ACC112 (cell line): Measurements from ENCODE around the gene CDKN1A.

Experiments
- H2AFZ ChIP-seq: fragments of 200-600 bp; sonication (generic); one replicate; pipeline ENCODE4 v1.6.0; 2017; ENCODE audit warnings: antibody characterized with exemption, low read length; ENCODE audit not compliant: unreplicated experiment
- H3K27ac ChIP-seq: fragments of 200-600 bp; sonication (generic); 2 replicates; pipeline ENCODE4 v1.5.1; 2014; ENCODE audit warnings: low read depth, mild to moderate bottlenecking, antibody characterized with exemption, low read length, moderate library complexity
- H3K27me3 ChIP-seq: fragments of 200-600 bp; sonication (generic); 2 replicates; pipeline ENCODE4 v1.6.1; 2014; ENCODE audit warnings: mild to moderate bottlenecking, antibody characterized with exemption, low read length, moderate library complexity, mixed read lengths; ENCODE audit not compliant: insufficient read depth
- H3K36me3 ChIP-seq: fragments of 200-600 bp; sonication (generic); 2 replicates; pipeline ENCODE4 v1.6.1; 2016; ENCODE audit warnings: mild to moderate bottlenecking, antibody characterized with exemption, low read length, moderate library complexity, mixed read lengths; ENCODE audit not compliant: insufficient read depth
- H3K4me1 ChIP-seq: fragments of 200-600 bp; sonication (generic); one replicate; pipeline ENCODE4 v1.6.1; 2016; ENCODE audit warnings: low read length, mixed read lengths; ENCODE audit not compliant: insufficient read depth, unreplicated experiment, control insufficient read depth
- H3K4me3 ChIP-seq: fragments of 200-600 bp; sonication (generic); 2 replicates; pipeline ENCODE4 v1.5.1; 2014; ENCODE audit warnings: mild to moderate bottlenecking, low read depth, low read length
- H3K79me2 ChIP-seq: fragments of 200-600 bp; sonication (generic); one replicate; pipeline ENCODE4 v1.6.0; 2016; ENCODE audit warnings: low read length; ENCODE audit not compliant: control insufficient read depth, unreplicated experiment, insufficient read depth

Gene CDKN1A

DNA sequence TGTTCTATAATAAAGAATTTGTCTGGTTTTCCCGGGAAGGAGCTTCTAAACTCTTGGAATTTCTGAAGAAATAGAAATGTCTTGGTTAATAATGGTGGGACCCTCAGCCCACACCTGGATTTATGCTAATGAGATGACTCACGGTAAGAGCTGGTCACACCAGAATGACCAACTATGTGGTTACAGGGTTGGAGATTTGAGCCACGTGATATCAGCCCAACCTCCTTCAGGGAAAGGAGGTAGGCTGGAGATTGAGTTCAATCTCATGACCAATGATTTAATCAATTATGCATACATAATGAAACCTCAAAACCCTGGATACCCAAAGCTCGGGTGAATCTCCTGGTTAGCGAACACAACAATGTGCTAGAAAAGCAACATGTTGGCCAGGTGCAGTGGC lies 22.1 kb upstream of the CDKN1A start:
- H2AFZ ChIP-seq: no peak overlapping the region
- peaks cover 20% of the 10 kb centered on the region for H3K4me1 ChIP-seq
- 0 out of 2 replicates have a peak, but pooled peaks cover 3% of the 10 kb centered on the region for H3K27me3 ChIP-seq
- no peak overlapping the region for H3K27ac ChIP-seq
- no peaks in the 10 kb centered on the region for H3K79me2 ChIP-seq
- no peak overlapping the region for H3K4me3 ChIP-seq
- H3K36me3 ChIP-seq: no peaks in the 10 kb centered on the region

DNA sequence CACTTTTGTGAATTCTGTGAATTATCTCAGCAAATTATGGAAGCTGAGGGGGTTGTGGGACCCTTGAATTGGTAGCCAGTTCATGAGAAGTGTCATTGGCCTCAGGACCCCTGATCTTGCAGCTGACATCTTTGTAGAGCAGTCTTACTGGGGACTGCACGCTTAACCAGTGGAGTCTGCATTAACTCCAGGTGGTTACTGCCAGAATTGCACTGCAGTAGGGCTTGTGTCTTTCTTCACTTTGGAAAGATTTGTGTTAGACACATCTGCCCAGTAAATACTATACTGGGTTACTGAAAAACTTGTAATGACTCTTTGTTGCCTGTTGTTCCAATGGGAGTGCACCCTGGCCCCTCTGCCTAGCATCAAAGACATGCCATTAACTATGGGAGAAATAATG lies 21.2 kb upstream of the CDKN1A start:
- no peak overlapping the region for H2AFZ ChIP-seq
- H3K4me1 ChIP-seq: peaks cover 20% of the 10 kb centered on the region
- H3K79me2 ChIP-seq: no peaks in the 10 kb centered on the region
- H3K27ac ChIP-seq: no peak overlapping the region
- no peak overlapping the region for H3K4me3 ChIP-seq
- H3K27me3 ChIP-seq: 0 out of 2 replicates have a peak, but pooled peaks cover 3% of the 10 kb centered on the region
- H3K36me3 ChIP-seq: no peaks in the 10 kb centered on the region

DNA sequence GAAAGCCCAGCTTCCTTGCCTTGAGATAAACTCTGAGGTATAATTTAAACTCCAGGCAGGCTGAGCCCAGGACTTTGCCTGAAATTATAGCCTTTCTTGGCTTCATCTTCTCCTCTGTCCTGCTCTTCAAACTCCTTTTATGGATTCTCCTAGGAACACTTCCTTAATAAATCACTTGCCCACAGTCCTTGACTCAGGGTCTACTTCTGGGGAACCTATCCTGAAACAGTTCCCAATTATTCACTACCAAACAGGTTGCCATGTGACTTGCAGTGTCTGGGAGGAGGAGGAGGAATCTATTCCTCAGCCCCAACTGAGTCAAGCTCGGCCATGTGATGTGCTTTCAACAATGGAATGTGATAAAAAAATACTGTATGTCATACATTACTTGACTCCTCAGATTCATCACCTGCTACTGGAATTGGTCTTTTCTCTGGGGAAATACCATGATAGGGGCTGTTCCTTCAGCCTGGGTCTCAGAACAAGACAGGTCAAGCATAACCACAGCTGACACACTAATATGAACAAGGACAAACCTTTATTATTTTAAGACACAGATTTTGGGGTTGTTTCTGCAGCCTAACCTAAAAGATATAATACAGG lies 20.5 kb upstream of the CDKN1A start:
- Histone ChIP-seq H3K4me1 (peaks cover 20% of the 10 kb centered on the region), H3K27ac (no peak overlapping the region), H3K27me3 (0 out of 2 replicates have a peak, but pooled peaks cover 3% of the 10 kb centered on the region), H3K4me3 (no peak overlapping the region), H3K36me3 (no peaks in the 10 kb centered on the region), H3K79me2 (no peaks in the 10 kb centered on the region), H2AFZ (no peak overlapping the region)

DNA sequence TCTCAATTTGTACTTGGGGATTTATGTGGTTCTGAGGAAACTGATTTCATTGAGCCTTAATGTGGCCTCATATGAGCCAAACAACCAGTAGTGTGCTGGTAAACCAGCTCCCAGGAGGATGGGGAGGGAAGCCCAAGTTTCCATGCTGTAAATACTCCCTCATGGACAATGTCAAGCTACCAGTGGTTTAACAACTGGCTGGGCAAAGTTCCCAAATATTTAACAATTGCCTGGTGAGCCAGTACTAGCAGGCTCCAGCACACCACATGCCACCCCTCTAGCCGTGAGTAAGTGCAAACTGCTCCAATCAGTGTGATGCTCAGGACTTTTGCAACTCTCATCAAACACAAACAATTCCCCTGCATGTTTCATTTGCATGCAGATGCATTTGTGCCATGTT lies 19.2 kb upstream of the CDKN1A start:
- Histone ChIP-seq H2AFZ (no peak overlapping the region), H3K36me3 (no peaks in the 10 kb centered on the region), H3K27me3 (0 out of 2 replicates have a peak, but pooled peaks cover 3% of the 10 kb centered on the region), H3K27ac (no peak overlapping the region), H3K4me1 (peaks cover 20% of the 10 kb centered on the region), H3K79me2 (no peaks in the 10 kb centered on the region), H3K4me3 (no peak overlapping the region)

DNA sequence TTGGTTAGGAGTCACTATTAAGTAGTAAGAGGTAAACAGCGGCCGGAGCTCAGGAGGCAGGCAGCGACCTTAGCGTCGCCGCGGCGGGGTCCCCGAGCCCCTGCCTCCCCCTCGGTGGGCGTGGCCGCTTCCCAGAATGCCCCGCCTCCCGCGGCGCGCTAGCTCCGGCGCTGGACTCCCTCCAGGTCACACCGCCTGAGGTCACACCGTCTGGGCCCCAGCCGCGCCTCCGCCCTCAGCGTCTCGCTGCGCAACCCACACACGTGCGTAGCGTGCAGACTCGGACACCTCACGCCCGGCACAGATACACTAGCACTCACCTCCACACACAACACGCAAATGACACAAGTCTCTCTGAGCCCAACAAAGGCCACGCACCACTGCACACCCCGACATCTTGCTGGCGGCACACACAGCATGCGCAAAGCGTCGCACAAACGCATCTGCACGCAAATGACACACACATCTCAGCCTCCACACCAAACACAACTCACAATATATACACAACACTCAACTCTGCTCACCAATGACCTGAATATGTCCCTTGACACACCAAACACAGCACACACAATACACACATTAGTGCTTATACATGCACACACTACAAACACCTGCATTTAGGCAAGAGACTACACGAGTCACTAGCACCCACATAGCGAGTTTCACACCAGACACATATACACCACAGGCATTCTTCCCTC lies 17.6 kb upstream of the CDKN1A start:
- no peak overlapping the region for H3K27ac ChIP-seq
- H3K4me1 ChIP-seq: peaks cover 20% of the 10 kb centered on the region
- no peak overlapping the region for H2AFZ ChIP-seq
- H3K79me2 ChIP-seq: no peaks in the 10 kb centered on the region
- H3K36me3 ChIP-seq: no peaks in the 10 kb centered on the region
- H3K27me3 ChIP-seq: no peaks in the 10 kb centered on the region
- H3K4me3 ChIP-seq: no peak overlapping the region

DNA sequence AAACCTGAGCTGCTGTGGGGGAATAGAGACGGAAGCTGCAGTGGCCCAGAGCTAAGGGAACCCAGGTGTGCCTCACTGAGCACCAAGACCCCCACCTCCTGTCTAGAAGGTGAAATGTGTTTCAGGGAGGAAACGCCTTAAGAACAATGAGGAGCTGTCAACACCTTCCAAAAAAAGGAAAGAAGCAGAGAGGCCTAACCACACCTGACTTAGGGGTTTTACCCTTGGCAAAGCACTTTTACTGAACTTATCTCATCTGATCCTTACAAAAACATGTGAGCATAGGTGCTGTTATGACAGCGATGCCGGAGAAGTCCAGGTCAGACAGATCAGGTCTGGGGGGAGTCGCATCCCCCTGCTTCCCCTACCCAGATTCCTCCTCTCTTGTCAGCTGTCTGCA lies 16.1 kb upstream of the CDKN1A start:
- Histone ChIP-seq H2AFZ (no peak overlapping the region), H3K36me3 (no peaks in the 10 kb centered on the region), H3K79me2 (no peaks in the 10 kb centered on the region), H3K4me1 (peaks cover 33% of the 10 kb centered on the region), H3K4me3 (no peak overlapping the region), H3K27ac (no peak overlapping the region), H3K27me3 (no peaks in the 10 kb centered on the region)

DNA sequence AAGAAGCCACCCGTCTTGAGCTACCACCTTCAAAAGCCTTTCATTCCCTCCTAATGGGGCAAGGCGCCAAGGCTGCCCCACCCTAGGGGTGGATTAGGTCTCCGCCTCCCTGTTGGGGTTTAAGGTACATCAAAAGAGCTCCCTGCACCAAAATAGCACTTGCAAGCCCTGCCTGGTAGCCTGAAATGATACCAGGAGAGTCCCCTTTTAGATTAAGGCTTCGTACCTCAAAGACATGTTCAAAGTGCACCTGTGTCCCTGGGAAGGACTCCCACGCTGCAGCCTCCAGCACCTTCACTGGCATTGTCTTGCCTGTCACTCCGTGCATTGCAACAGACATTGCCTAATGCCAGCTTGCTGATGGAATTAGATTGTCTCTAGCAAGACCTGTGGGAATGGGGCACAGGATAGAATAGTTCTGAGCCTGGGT lies 15.7 kb upstream of the CDKN1A start:
- no peaks in the 10 kb centered on the region for H3K36me3 ChIP-seq
- no peak overlapping the region for H3K27ac ChIP-seq
- no peaks in the 10 kb centered on the region for H3K27me3 ChIP-seq
- H3K4me1 ChIP-seq: peaks cover 35% of the 10 kb centered on the region
- H2AFZ ChIP-seq: no peak overlapping the region
- H3K79me2 ChIP-seq: no peaks in the 10 kb centered on the region
- no peak overlapping the region for H3K4me3 ChIP-seq

DNA sequence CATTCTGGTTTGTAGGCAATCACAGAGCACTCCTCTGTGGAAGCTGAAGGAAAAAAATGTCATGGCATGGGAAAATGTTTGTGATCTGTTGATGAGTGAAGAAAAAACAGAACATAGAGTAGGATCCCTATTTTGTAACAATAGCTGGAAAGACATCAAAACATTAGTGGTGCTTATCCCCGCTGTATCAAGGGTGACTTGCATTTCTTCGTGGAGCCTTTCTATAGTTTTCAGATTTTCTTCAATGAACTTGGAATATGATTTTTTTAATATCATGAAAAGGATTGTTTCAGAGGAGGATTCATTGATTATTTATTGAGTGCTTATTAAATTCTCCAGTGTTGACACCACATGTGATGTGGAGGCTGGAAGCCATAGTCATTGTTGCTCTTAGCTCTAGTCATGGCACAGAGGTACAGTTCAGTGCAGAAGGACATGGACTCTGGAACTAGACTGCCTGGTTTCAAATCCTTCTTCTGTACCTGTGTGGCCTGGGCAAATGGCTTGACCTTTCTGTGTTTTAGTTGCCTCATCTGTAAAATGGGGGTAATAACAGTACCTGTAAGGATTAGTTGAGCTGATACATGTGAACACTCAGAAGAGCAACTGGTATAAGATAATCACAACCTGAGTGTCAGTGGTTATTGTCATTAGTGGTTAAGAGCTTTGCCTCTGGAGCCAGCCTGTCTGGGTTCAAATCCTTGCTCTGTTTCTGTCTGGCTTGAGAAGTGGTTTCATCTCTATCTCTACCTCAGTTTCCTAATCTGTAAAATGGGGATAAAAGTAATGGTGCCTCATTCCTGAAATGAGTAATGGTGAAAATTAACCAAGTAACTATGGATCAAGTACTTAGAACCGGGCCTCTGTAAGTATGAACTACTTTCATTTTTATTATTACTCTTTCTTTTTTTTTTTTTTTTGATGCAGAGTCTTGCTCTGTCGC lies 14.7 kb upstream of the CDKN1A start:
- no peak overlapping the region for H3K27ac ChIP-seq
- H3K4me3 ChIP-seq: no peak overlapping the region
- H3K4me1 ChIP-seq: peaks cover 27% of the 10 kb centered on the region
- H3K79me2 ChIP-seq: no peaks in the 10 kb centered on the region
- H3K27me3 ChIP-seq: no peaks in the 10 kb centered on the region
- H2AFZ ChIP-seq: no peak overlapping the region
- no peaks in the 10 kb centered on the region for H3K36me3 ChIP-seq

DNA sequence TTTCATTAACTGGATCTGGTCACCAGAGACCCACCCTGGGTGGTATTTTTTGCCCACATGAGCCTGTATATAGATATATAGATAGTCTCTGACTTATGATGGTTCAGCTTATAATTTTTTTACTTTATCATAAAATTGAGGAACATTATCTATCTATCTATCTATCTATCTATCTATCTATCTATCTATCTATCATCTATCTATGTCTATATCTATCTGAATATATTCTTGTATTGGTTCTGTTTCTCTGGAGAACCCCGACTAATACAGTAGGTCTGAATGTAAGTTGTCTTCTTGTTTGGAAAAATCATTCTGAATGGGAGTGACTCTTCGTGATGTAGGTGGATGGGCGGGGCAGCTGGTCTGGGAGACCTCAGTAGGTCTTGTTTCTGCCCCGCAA lies 13.3 kb upstream of the CDKN1A start:
- Histone ChIP-seq H3K27me3 (no peaks in the 10 kb centered on the region), H2AFZ (no peak overlapping the region), H3K79me2 (no peaks in the 10 kb centered on the region), H3K27ac (no peak overlapping the region), H3K36me3 (no peaks in the 10 kb centered on the region), H3K4me3 (no peak overlapping the region), H3K4me1 (peaks cover 17% of the 10 kb centered on the region)

DNA sequence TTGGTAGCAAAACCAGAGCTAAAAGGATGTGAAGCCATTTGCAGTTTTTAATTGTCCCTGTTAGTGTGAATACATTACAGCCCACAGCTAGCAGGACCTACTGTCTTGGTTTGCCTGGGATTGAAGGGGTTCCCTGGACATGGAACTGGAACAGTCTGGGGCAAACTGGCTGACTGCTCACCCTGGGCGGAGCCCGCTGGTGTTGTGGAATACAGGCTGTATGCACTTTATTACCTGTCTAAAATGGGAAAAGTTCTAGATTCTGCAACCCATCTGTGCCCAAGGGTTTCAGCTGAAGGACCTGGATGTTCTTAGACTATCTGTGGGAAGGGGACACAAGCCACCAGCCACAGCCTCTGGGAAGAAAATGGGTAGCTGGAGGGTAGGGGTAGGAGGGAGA lies 12.2 kb upstream of the CDKN1A start:
- Histone ChIP-seq H3K4me3 (no peak overlapping the region), H3K4me1 (peaks cover 17% of the 10 kb centered on the region), H2AFZ (no peak overlapping the region), H3K36me3 (no peaks in the 10 kb centered on the region), H3K79me2 (no peaks in the 10 kb centered on the region), H3K27me3 (no peaks in the 10 kb centered on the region), H3K27ac (no peak overlapping the region)
